Transverse colon (tissue), 3 donors: ENCODE measurements around the gene GALNT2.

Experiments used
- EP300 ChIP-seq: sonication (generic); formaldehyde crosslinking; IDR thresholded peaks from one replicate; pipeline ENCODE4 v1.6.1; 2017; ENCODE audit warnings: antibody characterized with exemption, low read depth
- POLR2A ChIP-seq: fragments of 450-650 bp; IDR thresholded peaks from one replicate; pipeline ENCODE4 v1.6.1; 2016; ENCODE audit warnings: antibody characterized with exemption, mild to moderate bottlenecking, moderate library complexity
- TF ChIP-seq, protein P1 (sequence below), 5 experiments: fragments of 200-600 bp in 3 of 5; fragments of 450-650 bp in 2 of 5; sonication (generic) in 3 of 5; IDR thresholded peaks; 1 replicate in 2 of 5; 2 replicates in 3 of 5; pipeline ENCODE4 v1.5.1; 2016 to 2017; ENCODE audit warnings: antibody characterized with exemption in 5 of 5, inconsistent platforms in 3 of 5, mild to moderate bottlenecking in 2 of 5, moderate library complexity in 1 of 5

- TF ChIP-seq, protein P1, sequence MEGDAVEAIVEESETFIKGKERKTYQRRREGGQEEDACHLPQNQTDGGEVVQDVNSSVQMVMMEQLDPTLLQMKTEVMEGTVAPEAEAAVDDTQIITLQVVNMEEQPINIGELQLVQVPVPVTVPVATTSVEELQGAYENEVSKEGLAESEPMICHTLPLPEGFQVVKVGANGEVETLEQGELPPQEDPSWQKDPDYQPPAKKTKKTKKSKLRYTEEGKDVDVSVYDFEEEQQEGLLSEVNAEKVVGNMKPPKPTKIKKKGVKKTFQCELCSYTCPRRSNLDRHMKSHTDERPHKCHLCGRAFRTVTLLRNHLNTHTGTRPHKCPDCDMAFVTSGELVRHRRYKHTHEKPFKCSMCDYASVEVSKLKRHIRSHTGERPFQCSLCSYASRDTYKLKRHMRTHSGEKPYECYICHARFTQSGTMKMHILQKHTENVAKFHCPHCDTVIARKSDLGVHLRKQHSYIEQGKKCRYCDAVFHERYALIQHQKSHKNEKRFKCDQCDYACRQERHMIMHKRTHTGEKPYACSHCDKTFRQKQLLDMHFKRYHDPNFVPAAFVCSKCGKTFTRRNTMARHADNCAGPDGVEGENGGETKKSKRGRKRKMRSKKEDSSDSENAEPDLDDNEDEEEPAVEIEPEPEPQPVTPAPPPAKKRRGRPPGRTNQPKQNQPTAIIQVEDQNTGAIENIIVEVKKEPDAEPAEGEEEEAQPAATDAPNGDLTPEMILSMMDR (IDR thresholded peaks at IDR 0.05), result no peak
- TF ChIP-seq EP300, result no peak
- no peak for TF ChIP-seq POLR2A
Observed at GRCh38 chr1:230226007-230226800, 159.2 kb downstream of the GALNT2 start.
